IMR-90 (cell line): ENCODE measurements around the gene EBF4. TPM values are rescaled to one million over a fixed set of nuclear protein-coding genes. Genes with fewer than 3 reads are reported as not detected.
A peak's percentile ranks its signal among the peaks of the same experiment; 100 is the strongest.

Source experiments
- ATAC-seq: fragments of 200-7000 bp; cut with Tn5 transposase; 2 replicates; pipeline ENCODE4 v1.9.1; 2020; ENCODE audit warnings: low read depth, mild to moderate bottlenecking, moderate library complexity
- BruUV-seq: library from RNA; stranded (reverse); fragments of 400-500 nt; replicated peaks from 2 replicates; lab custom pipeline; 2021; lab: Mats Ljungman, UMichigan
- CTCF ChIA-PET: fragments of 300-600 bp; formaldehyde crosslinking; extraction: SDS; loops from one replicate; lab custom pipeline; 2021; ENCODE audit warnings: antibody characterized with exemption; lab: Yijun Ruan, JAX
- POLR2A ChIA-PET: fragments of 300-600 bp; sonication (Branson Sonifier 250); formaldehyde crosslinking; loops from one replicate; lab custom pipeline; 2022; ENCODE audit warnings: antibody characterized with exemption; ENCODE audit not compliant: unreplicated experiment; lab: Charles Lee
- DNase-seq: peaks from one replicate; pipeline ENCODE4 v3.0.0; 2013
- H2AFZ ChIP-seq: replicated peaks from 2 replicates; pipeline ENCODE3; 2013; ENCODE audit warnings: low read length, mild to moderate bottlenecking; ENCODE audit not compliant: poor library complexity
- H2AK5ac ChIP-seq: 2 replicates; pipeline ENCODE4 v1.6.1; 2013; ENCODE audit warnings: low read depth, low read length, inconsistent platforms
- H2AK9ac ChIP-seq: replicated peaks from 2 replicates; pipeline ENCODE3; 2013; ENCODE audit warnings: mild to moderate bottlenecking, low read depth, low read length, moderate library complexity; ENCODE audit not compliant: poor library complexity
- H2BK120ac ChIP-seq: 2 replicates; pipeline ENCODE4 v1.6.1; 2013; ENCODE audit warnings: low read depth, low read length, inconsistent platforms
- H2BK15ac ChIP-seq: 3 replicates; pipeline ENCODE4 v1.6.1; 2013; ENCODE audit warnings: low read depth, low read length, inconsistent platforms
- H2BK20ac ChIP-seq: 2 replicates; pipeline ENCODE4 v1.6.1; 2013; ENCODE audit warnings: low read depth, mild to moderate bottlenecking, inconsistent platforms, low read length, moderate library complexity
- H2BK5ac ChIP-seq: 2 replicates; pipeline ENCODE4 v1.6.1; 2013; ENCODE audit warnings: mild to moderate bottlenecking, low read depth, low read length, inconsistent platforms; ENCODE audit not compliant: poor library complexity, severe bottlenecking
- H3K14ac ChIP-seq: replicated peaks from 2 replicates; pipeline ENCODE4 v1.6.1; 2013; ENCODE audit warnings: low read depth, low read length, inconsistent platforms
- H3K18ac ChIP-seq: 2 replicates; pipeline ENCODE4 v1.6.1; 2013; ENCODE audit warnings: low read depth, low read length, control low read depth
- H3K23ac ChIP-seq: 2 replicates; pipeline ENCODE4 v1.6.1; 2013; ENCODE audit warnings: low read depth, low read length, inconsistent platforms
- H3K27ac ChIP-seq: 2 replicates; pipeline ENCODE4 v1.5.1; 2013; ENCODE audit warnings: mild to moderate bottlenecking, control low read depth, low read length; ENCODE audit not compliant: insufficient read depth
- H3K27me3 ChIP-seq: 2 replicates; pipeline ENCODE4 v1.6.1; 2013; ENCODE audit warnings: low read length; ENCODE audit not compliant: control insufficient read depth, insufficient read depth
- H3K36me3 ChIP-seq: 2 replicates; pipeline ENCODE4 v1.6.1; 2013; ENCODE audit warnings: low read length, mixed read lengths; ENCODE audit not compliant: control insufficient read depth, insufficient read depth
- H3K4ac ChIP-seq: 2 replicates; pipeline ENCODE4 v1.6.1; 2013; ENCODE audit warnings: low read depth, low read length, inconsistent platforms
- H3K4me1 ChIP-seq: 2 replicates; pipeline ENCODE4 v1.6.1; 2013; ENCODE audit warnings: low read length, mixed read lengths; ENCODE audit not compliant: control insufficient read depth, insufficient read depth
- H3K4me2 ChIP-seq: 2 replicates; pipeline ENCODE4 v1.6.1; 2013; ENCODE audit warnings: low read depth, mild to moderate bottlenecking, control low read depth, low read length, moderate library complexity
- H3K4me3 ChIP-seq: 2 replicates; pipeline ENCODE4 v1.5.1; 2013; ENCODE audit warnings: low read depth, mild to moderate bottlenecking, control low read depth, low read length, moderate library complexity; ENCODE audit not compliant: insufficient read depth
- H3K56ac ChIP-seq: 2 replicates; pipeline ENCODE4 v1.6.1; 2013; ENCODE audit warnings: low read length, inconsistent platforms; ENCODE audit not compliant: insufficient read depth; ENCODE audit errors: extremely low read depth
- H3K79me1 ChIP-seq, 2 experiments: 2 replicates each; pipeline ENCODE4 v1.6.1; 2013; ENCODE audit warnings: low read length in 2 of 2, inconsistent platforms in 1 of 2, low read depth in 1 of 2
- H3K9ac ChIP-seq: 2 replicates; pipeline ENCODE4 v1.6.1; 2013; ENCODE audit warnings: low read depth, low read length, control low read depth
- H3K9me1 ChIP-seq: 2 replicates; pipeline ENCODE4 v1.6.1; 2013; ENCODE audit warnings: low read length, inconsistent platforms; ENCODE audit not compliant: insufficient read depth
- H3K9me3 ChIP-seq: 2 replicates; pipeline ENCODE4 v1.6.1; 2013; ENCODE audit warnings: low read length; ENCODE audit not compliant: control insufficient read depth, insufficient read depth
- H4K20me1 ChIP-seq: 2 replicates; pipeline ENCODE4 v1.6.1; 2013; ENCODE audit warnings: low read length, inconsistent platforms; ENCODE audit not compliant: insufficient read depth
- H4K5ac ChIP-seq: 2 replicates; pipeline ENCODE4 v1.6.1; 2013; ENCODE audit warnings: mild to moderate bottlenecking, low read depth, low read length, control low read depth
- H4K8ac ChIP-seq, 2 experiments: 2 replicates each; pipeline ENCODE4 v1.6.1; 2013; ENCODE audit warnings: low read depth in 2 of 2, low read length in 2 of 2, control low read depth in 1 of 2, inconsistent platforms in 1 of 2
- H4K91ac ChIP-seq: 2 replicates; pipeline ENCODE4 v1.6.1; 2013; ENCODE audit warnings: low read depth, low read length, inconsistent platforms; ENCODE audit not compliant: insufficient read depth
- BHLHE40 ChIP-seq: fragments of 150-350 bp; IDR thresholded peaks from 2 replicates; pipeline ENCODE4 v1.6.1; 2016; ENCODE audit warnings: mild to moderate bottlenecking, low read depth, low read length
- CEBPB ChIP-seq: IDR thresholded peaks from 2 replicates; pipeline ENCODE4 v1.6.1; 2012; ENCODE audit warnings: low read depth, low read length, improper control_type of control experiment
- ELK1 ChIP-seq: fragments of 150-350 bp; IDR thresholded peaks from 2 replicates; pipeline ENCODE4 v1.6.1; 2016; ENCODE audit warnings: low read depth, mild to moderate bottlenecking, low read length, moderate library complexity, borderline replicate concordance
- MXI1 ChIP-seq: IDR thresholded peaks from 2 replicates; pipeline ENCODE4 v1.6.1; 2012; ENCODE audit warnings: low read depth, mild to moderate bottlenecking, low read length, moderate library complexity, borderline replicate concordance
- NFE2L2 ChIP-seq: fragments of 150-350 bp; IDR thresholded peaks from 2 replicates; pipeline ENCODE4 v1.6.1; 2016; ENCODE audit warnings: low read depth, mild to moderate bottlenecking, low read length
- POLR2A ChIP-seq: IDR thresholded peaks from 2 replicates; pipeline ENCODE4 v1.6.1; 2012; ENCODE audit warnings: mild to moderate bottlenecking, low read depth, low read length
- RAD21 ChIP-seq: IDR thresholded peaks from 2 replicates; pipeline ENCODE4 v1.6.1; 2012; ENCODE audit warnings: low read length, improper control_type of control experiment
- SMC3 ChIP-seq: fragments of 150-350 bp; IDR thresholded peaks from 2 replicates; pipeline ENCODE4 v1.6.1; 2016; ENCODE audit warnings: low read depth, mild to moderate bottlenecking, antibody characterized with exemption, low read length, moderate library complexity
- WGBS, 2 experiments: methylation state at CpG; one replicate each; pipeline versions ENCODE4 v1.1.5 to v1.1.7; 2013; ENCODE audit warnings: missing lambda C conversion rate in 2 of 2; ENCODE audit not compliant: insufficient read length in 1 of 2; ENCODE audit errors: extremely low coverage in 2 of 2; 5-methylcytosine and 5-hydroxymethylcytosine counted together
- dilution Hi-C: fragments of 300-500 bp; cut with HindIII; formaldehyde crosslinking; loops from one replicate; pipeline ENCODE4 v1.14.3; 2018; ENCODE audit warnings: low sequenced_read_pairs; ENCODE audit not compliant: unreplicated experiment
- in situ Hi-C: fragments of 300-500 bp; cut with MboI; formaldehyde crosslinking; loops from 3 replicates; pipeline ENCODE4 v1.14.3; 2019; ENCODE audit warnings: low sequenced_read_pairs, inconsistent platforms, mixed read lengths
- intact Hi-C: fragments of 100-400 bp; cut with micrococcal nuclease; formaldehyde crosslinking; loops from 2 replicates; pipeline ENCODE4 v1.10.0; 2022
- polyA plus RNA-seq, 3 experiments: library from polyadenylated mRNA; depleted of rRNA; stranded (reverse); fragments of >200 nt; gene quantifications; 2 replicates each; pipeline ENCODE4 v1.2.3, GENCODE V29; 2012; ENCODE audit warnings: low replicate concordance in 1 of 3
- total RNA-seq: library from RNA; depleted of rRNA; stranded (reverse); fragments of >200 nt; gene quantifications from 2 replicates; pipeline ENCODE4 v1.2.3, GENCODE V29; 2012
- TF ChIP-seq, protein P1 (sequence below): fragments of 150-350 bp; IDR thresholded peaks from 2 replicates; pipeline ENCODE4 v1.6.1; 2017; ENCODE audit warnings: mild to moderate bottlenecking, antibody characterized with exemption, low read length, low read depth
- TF ChIP-seq, protein P2 (sequence below): conservative IDR thresholded peaks from 2 replicates; pipeline ENCODE4 v1.5.1; 2012; ENCODE audit warnings: mild to moderate bottlenecking, low read depth, low read length, improper control_type of control experiment

Gene EBF4
- total and polyA plus RNA-seq, 2 of the 4 experiments (the other 2 are of a cell fraction), result 0.18 to 1.1 TPM

GRCh38 chr20:2693286-2694007 lies 867 bp downstream of the EBF4 start:
- ChIA-PET CTCF (no interaction called here), POLR2A (no interaction called here)
- no peak overlapping the region for H3K56ac ChIP-seq
- peak overlapping the region; percentile 20 for H2AK9ac ChIP-seq
- no peaks in the 10 kb centered on the region for H3K9me3 ChIP-seq
- no peak overlapping the region for H4K5ac ChIP-seq
- H3K18ac ChIP-seq, result no peak overlapping the region
- TF ChIP-seq NFE2L2 (no peak), ELK1 (no peak), BHLHE40 (no peak), POLR2A (no peak), RAD21 (no peak), MXI1 (no peak), SMC3 (no peak), CEBPB (no peak)
- TF ChIP-seq, protein P1, sequence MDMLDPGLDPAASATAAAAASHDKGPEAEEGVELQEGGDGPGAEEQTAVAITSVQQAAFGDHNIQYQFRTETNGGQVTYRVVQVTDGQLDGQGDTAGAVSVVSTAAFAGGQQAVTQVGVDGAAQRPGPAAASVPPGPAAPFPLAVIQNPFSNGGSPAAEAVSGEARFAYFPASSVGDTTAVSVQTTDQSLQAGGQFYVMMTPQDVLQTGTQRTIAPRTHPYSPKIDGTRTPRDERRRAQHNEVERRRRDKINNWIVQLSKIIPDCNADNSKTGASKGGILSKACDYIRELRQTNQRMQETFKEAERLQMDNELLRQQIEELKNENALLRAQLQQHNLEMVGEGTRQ, result no peak
- TF ChIP-seq, protein P2, sequence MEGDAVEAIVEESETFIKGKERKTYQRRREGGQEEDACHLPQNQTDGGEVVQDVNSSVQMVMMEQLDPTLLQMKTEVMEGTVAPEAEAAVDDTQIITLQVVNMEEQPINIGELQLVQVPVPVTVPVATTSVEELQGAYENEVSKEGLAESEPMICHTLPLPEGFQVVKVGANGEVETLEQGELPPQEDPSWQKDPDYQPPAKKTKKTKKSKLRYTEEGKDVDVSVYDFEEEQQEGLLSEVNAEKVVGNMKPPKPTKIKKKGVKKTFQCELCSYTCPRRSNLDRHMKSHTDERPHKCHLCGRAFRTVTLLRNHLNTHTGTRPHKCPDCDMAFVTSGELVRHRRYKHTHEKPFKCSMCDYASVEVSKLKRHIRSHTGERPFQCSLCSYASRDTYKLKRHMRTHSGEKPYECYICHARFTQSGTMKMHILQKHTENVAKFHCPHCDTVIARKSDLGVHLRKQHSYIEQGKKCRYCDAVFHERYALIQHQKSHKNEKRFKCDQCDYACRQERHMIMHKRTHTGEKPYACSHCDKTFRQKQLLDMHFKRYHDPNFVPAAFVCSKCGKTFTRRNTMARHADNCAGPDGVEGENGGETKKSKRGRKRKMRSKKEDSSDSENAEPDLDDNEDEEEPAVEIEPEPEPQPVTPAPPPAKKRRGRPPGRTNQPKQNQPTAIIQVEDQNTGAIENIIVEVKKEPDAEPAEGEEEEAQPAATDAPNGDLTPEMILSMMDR, result no peak
- no peak overlapping the region for H2BK15ac ChIP-seq
- H2BK20ac ChIP-seq, result no peak overlapping the region
- no peaks in the 10 kb centered on the region; the same call in 1 of the 2 replicates for H4K20me1 ChIP-seq
- H4K8ac ChIP-seq, result no peak overlapping the region
- no peak overlapping the region for H2BK120ac ChIP-seq
- H3K4ac ChIP-seq, result no peak overlapping the region
- no peaks in the 10 kb centered on the region for H3K4me1 ChIP-seq
- ATAC-seq (peak; percentile 44), DNase-seq (no peak)
- no peaks in the 10 kb centered on the region; the same call in 1 of the 2 replicates for H3K9me1 ChIP-seq
- H3K4me2 ChIP-seq, result peak overlapping the region; percentile 9; the same call in 1 of the 2 replicates
- no peak overlapping the region for H2BK5ac ChIP-seq
- 4% methylated on average over 46 of the region's 89 CpGs; no CpG with 5 or more reads in 1 of the 2 experiments for WGBS, 2 experiments
- in situ Hi-C loops (no loop called here), intact Hi-C loops (loop anchor here (2.0 kb wide), 1 partner anchor 47 kb away; no protein-coding TSS in a partner anchor), dilution Hi-C loops (no loop called here)
- H4K91ac ChIP-seq, result no peak overlapping the region
- H3K27ac ChIP-seq, result no peak overlapping the region
- peak overlapping the region; percentile 37 for H3K4me3 ChIP-seq
- no peak overlapping the region for H3K9ac ChIP-seq
- no peak overlapping the region for H3K14ac ChIP-seq
- H3K27me3 ChIP-seq, result peaks cover 61% of the 10 kb centered on the region
- H3K23ac ChIP-seq, result no peak overlapping the region
- no peaks in the 10 kb centered on the region for H3K79me1 ChIP-seq
- no peak overlapping the region for H2AK5ac ChIP-seq
- BruUV-seq, result no TSS peak
- peak overlapping the region; percentile 82 for H2AFZ ChIP-seq
- no peaks in the 10 kb centered on the region for H3K36me3 ChIP-seq
